WERI-Rb-1 (cell line): ENCODE data around the gene KRT6C.

ENCODE experiments used
- DNase-seq: peaks from one replicate; pipeline ENCODE4 v3.0.0-alpha.2; 2020
- H3K27ac ChIP-seq: fragments of 250-450 bp; sonication (Bioruptor Pico); 2 replicates; pipeline ENCODE4 v1.5.1; 2020; ENCODE audit warnings: mild to moderate bottlenecking, moderate library complexity
- H3K27me3 ChIP-seq: fragments of 250-450 bp; sonication (Bioruptor Pico); 2 replicates; pipeline ENCODE4 v1.5.1; 2021; ENCODE audit warnings: mild to moderate bottlenecking, low read depth, moderate library complexity; ENCODE audit not compliant: insufficient read depth, severe bottlenecking
- H3K36me3 ChIP-seq: fragments of 250-450 bp; sonication (Bioruptor Pico); 2 replicates; pipeline ENCODE4 v1.5.1; 2020; ENCODE audit warnings: mild to moderate bottlenecking, moderate library complexity
- H3K4me3 ChIP-seq: 2 replicates; pipeline ENCODE4 v1.5.1; 2011; ENCODE audit warnings: low read depth, mild to moderate bottlenecking, control low read depth, low read length
- H3K9me3 ChIP-seq: fragments of 250-450 bp; sonication (Bioruptor Pico); 2 replicates; pipeline ENCODE4 v1.5.1; 2021; ENCODE audit warnings: mild to moderate bottlenecking, moderate library complexity; ENCODE audit not compliant: severe bottlenecking
- CTCF ChIP-seq: IDR thresholded peaks from 2 replicates; pipeline ENCODE4 v1.5.1; 2011; ENCODE audit warnings: low read depth, mild to moderate bottlenecking, control low read depth, inconsistent platforms, low read length

Gene KRT6C

GRCh38 chr12:52432559-52433207 lies 40.9 kb downstream of the KRT6C start:
- H3K36me3 ChIP-seq: no peaks in the 10 kb centered on the region
- H3K4me3 ChIP-seq: no peak overlapping the region
- no peak for TF ChIP-seq CTCF
- no peaks in the 10 kb centered on the region for H3K9me3 ChIP-seq
- no peak for DNase-seq
- H3K27me3 ChIP-seq: peaks cover 95% of the 10 kb centered on the region
- no peak overlapping the region for H3K27ac ChIP-seq

GRCh38 chr12:52428121-52428520 lies 45.5 kb downstream of the KRT6C start:
- peaks cover 94% of the 10 kb centered on the region for H3K27me3 ChIP-seq
- no peaks in the 10 kb centered on the region for H3K36me3 ChIP-seq
- no peak overlapping the region for H3K27ac ChIP-seq
- DNase-seq: no peak
- peak; percentile 37 for TF ChIP-seq CTCF
- H3K4me3 ChIP-seq: no peak overlapping the region
- H3K9me3 ChIP-seq: no peaks in the 10 kb centered on the region

- Histone ChIP-seq H3K27me3 (peaks cover 95% of the 10 kb centered on the region), H3K9me3 (no peaks in the 10 kb centered on the region), H3K27ac (no peak overlapping the region), H3K4me3 (no peak overlapping the region), H3K36me3 (no peaks in the 10 kb centered on the region)
- no peak for DNase-seq
- TF ChIP-seq CTCF: no peak
Observed at GRCh38 chr12:52427083-52427482, 46.5 kb downstream of the KRT6C start.

GRCh38 chr12:52426034-52426433 lies 47.6 kb downstream of the KRT6C start:
- no peak for TF ChIP-seq CTCF
- Histone ChIP-seq H3K4me3 (no peak overlapping the region), H3K27me3 (peaks cover 96% of the 10 kb centered on the region), H3K27ac (no peak overlapping the region), H3K9me3 (no peaks in the 10 kb centered on the region), H3K36me3 (no peaks in the 10 kb centered on the region)
- no peak for DNase-seq

GRCh38 chr12:52425466-52425865 lies 48.1 kb downstream of the KRT6C start:
- H3K27ac ChIP-seq: no peak overlapping the region
- TF ChIP-seq CTCF: no peak

More at GRCh38 chr12:52425466-52425865, 48.1 kb downstream of the KRT6C start:
- peaks cover 97% of the 10 kb centered on the region for H3K27me3 ChIP-seq
- no peak overlapping the region for H3K4me3 ChIP-seq
- H3K36me3 ChIP-seq: no peaks in the 10 kb centered on the region
- no peaks in the 10 kb centered on the region for H3K9me3 ChIP-seq
- DNase-seq: no peak
